GM18907 (cell line): ENCODE results near the gene AHNAK2.

Experiments
- ATAC-seq: cut with Tn5 transposase; IDR thresholded peaks from one replicate; pipeline ENCODE4 v1.9.1; 2021; ENCODE audit warnings: mild to moderate bottlenecking, moderate library complexity; ENCODE audit not compliant: unreplicated experiment

The AHNAK2 gene

DNA sequence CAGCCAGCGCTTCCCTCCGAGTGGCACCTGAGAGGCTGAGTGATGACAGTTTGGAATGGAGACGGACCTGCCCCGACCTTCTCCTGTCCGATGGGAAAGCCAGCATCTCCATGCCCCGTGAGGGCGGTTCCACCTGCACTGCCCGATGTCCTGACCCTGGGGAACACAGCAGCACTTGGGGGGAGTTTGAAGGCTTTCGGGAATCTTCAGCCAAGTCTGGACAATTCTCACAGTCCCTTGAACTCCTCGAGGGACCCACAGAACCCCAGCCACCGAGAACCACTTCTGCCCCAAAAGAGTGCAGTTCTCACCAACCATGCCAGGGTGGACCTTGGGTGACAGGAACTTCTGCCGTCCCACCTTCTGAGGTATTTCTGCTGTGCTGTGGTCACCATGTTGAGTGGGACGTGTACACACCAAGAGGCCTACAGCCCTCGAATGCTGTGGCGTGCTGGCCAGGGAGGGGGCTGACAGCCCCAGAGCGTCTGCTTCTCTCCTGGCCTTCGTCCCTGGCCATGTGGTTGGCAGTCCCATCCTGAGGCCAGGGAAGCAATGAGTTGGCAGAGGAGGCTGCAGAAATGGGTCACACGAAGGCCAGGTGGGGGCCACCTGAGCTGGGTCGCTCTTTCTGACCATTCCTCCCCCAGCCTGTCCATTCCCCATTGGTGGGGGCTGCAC is 8.5 kb upstream of the AHNAK2 start:
- no peak for ATAC-seq

DNA sequence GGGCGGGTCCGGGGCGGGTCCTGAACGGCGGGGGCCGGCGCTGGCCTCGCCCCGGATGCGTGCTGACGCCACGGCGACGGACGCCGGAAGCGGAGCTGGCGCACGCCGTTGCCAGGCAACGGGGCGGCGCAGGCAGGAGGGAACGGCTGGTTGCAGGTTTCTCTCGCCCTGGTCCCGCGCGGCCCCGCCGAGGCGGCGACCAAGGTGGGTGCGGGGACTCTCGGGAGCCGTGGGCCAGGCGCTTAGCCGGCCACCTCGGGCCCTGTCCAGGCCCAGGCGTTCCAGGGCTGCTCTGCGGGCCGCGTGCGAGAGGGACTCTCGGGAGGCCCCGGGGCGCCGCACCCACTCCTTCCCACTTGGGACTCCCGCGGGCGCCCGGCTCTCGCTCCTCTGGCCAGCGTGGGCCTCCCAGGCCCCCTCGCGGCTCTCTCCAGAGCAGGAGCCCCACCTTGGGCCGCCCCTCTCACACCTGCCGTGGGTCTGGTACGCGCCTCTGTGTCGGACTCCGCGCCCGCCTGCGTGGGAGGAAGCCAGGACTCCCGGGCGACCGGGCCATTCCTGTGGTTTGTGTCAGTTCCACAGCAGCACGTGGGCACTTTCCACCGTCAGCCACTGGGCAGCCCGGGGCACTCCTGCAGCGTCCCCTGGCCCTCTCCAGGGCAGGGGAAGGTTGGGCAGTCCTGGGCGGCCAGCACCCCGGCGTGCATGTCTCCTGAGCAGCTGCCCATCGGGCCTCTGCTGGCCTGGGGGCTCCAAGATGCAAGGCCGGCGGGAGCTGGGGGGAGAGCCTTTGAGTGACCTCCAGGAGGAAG is 7.7 kb upstream of the AHNAK2 start, which contains the start of gene CLBA1:
Gene CLBA1, plus strand, starts transcription at position 114 of the 812 bp plus-strand sequence. Its CDS starts 644 bp downstream, at position 758.
- ATAC-seq = peak; percentile 84

DNA sequence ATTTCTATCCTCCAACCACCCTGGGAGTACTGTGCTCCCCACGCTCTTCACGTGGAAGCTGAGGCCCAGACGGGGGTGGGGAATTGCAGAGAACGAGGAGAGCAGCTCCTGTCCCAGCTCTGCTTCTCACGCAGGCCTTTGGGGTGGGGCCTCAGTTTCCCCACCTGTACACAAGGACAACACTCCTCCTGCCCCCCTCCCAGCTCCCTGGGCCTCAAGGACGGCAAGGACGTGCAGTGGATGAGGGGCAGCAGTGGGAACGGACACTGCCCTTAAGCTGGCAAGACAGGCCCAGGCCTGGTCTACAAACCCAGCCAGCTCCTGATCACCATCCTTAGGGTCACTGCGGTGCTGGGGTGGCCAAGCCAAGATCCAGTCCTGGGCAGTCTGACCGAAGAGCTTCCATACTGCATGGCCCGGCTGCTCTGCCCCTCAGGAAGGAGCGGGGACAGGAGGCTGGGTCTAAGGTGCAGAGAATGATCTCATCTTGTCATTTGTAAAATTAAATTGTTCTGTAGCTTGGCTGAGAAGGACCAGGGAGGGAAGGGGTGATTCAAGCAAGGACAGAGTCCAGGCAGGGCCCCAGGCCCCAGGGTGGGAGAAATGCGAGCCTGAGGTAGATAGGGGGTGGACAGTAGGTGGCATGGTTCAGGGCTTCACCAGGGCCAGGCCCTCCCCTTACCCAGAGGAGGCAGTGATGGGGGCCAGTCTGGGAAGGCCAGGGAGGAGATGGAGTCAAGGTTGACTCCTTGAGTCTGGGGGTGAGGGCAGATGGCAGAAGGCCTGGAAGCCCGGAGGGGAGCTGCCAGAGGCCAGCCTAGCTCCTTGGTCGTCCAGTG is 6.1 kb upstream of the AHNAK2 start:
- no peak for ATAC-seq

DNA sequence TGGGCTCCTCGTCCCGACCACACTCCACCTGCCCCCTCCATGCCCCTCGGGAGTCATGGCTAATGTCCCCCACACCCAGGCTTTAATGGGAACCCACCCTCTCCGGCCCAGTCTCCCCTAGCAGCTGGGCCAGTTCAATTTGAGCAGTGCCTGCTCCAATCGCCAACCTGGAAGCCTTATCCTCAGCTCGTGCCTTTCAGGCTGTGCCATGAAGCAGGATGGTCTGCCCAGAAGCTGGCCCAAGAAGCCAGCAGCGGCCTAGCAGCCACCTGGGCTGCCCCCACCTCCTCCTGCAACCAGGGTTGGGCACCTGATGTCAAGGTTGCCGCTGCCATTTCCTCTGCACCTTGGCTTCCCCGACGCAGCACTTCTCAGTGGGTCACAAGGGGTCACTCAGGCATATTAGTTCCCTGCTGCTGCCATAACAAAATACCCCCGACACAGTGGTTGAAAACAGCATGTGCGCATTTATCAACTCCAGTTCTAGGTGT is 5.1 kb upstream of the AHNAK2 start:
- no peak for ATAC-seq

DNA sequence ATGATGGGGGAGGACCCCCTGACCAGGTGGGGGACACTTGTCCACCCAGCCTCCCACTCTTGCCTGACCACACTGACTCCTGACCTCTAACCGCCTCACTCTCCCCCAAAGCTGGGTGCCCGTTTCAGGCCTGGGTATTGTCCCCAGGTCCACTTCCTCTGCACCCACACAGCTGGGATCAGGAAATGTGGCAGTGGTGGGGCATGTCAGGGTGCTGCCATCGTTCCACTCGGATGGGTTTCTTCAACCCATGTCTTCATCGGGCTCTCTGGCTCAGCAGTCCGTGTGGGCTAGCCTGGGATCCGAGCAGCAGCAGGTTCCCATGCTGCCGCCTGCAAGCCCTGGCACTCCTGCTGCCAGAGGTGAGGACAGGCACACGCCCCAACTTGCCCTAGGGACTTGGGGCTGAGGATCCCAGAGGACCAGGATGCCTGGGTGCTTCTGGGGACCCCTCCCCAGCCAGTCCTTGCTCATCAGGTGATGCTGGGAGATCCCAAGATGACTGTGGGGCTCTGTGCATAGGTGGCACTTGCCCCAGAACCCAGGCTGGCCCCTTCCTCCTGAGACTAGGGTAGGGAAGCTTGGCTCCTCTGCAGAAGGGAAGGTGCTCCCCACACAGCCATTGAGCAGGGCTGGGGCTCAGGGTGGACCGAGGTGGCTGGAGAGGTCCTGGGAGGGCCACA is 4.5 kb upstream of the AHNAK2 start:
- ATAC-seq = no peak

DNA sequence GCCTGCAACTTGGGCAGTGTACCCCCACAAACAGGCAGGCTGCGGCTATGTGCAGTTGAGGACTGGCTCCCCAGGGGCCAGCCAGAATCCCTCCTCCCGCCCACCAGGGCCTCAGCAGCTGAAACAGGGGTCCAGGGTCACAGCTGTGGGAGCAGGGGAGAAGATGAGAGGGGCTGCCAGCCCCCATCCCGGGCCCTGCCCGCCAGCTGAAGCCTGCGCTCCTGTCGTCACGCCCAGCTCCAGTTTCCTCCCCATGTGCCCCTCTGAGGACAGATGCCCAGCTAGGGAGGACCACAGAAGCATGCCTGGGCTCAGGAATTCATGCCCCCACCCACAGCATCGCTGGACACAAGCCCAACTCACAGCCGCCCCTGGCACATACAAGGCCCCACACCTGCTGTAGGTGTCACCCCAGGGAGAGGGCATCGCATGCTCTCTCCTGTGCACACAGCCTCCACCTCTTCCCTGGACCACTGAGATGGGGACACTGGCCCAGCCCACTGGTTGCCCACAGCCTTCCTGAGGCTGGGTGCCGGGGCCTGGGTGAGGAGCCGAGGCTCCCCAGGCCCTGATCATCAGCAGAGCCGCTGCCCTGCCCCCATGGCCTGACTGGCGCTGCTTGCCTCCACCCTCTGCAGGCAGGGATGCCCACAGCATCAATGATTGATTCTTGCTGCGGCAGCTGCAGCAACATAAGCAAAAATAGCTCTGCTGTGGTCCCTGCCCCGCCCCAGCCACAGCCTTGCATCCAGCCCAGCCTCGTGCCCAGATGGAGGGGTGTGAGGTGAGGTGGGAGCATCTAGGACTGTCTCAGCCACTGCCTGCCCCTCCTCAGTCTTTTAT is 3.7 kb upstream of the AHNAK2 start:
- no peak for ATAC-seq

DNA sequence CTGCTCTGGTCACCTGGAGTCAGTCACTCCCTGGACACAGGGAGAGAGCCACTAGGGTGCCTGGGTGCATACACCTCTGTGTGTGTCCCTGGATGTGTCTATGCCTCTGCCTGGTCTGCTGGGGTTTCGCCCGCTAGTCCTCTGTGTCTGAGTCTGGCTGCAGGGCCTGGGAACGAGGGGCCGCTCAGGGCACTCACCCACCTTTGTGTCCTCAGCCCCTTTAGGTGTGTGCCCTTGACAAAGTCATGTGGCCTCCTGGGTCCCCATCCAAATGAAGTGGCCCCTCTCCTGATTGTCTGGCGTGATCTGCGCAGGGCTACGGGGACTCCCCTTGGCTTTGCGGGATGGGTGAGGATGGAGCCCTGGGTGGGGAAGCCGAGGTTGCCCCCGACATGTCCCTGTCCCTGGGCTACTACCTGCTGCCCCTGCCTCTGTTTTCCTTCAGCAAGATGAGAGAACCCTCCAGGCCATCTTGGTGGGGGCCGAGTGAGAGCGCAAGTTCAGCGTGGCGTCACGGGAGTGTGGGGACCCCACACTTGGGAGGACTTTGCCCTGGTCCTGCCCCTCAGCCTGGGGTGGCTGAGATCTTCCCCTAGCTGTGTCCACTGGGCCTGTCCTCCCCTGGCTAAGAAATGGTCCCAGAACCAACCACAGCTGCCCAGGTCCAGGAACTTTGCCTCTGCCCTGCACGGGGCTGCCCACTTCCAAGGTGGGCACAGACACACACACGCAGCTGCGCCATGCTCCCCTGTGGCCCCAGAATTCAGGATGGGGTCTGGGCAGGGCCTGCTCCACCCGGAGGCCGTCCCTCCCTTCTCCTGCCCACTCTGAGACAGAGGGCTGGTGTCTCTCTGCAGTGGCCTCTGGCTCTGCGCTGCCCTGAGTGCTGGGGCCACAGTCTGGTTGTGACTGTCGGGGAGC is 2.7 kb upstream of the AHNAK2 start:
- ATAC-seq = no peak

DNA sequence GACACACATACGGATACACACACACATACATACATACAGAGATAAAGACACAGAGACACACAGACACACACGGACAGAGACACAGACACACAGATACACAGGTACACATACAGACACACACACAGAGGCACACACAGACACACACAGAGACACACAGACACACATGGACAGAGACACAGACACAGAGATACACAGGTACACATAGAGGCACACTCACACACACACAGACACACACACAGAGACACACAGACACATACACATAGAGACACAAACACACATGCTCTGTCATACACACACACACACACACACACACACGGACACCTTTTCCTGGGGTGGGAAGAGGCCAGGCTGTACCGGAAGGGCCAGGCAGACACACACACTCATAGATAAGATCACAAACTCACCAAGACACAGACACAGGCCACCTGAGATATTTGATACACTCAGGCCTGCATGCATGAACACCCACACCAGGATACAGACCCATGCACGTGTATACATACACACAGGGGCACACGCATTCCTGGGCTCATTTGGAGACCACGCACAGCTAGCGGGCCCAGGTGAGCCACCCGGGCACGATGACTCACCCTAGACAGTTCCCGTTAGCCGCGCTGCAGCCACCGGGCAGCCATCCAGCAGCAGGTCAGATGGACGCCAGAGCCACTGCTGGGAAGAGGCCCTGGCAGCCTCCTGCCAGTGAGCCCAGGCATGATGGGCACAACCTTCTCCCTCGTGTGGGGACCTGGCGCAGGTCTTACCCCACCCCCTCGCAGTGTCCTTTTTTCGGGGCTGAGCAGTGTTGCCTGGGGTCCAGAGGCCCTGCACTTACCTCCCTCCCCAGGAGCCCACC is 1.8 kb upstream of the AHNAK2 start:
- ATAC-seq = no peak

DNA sequence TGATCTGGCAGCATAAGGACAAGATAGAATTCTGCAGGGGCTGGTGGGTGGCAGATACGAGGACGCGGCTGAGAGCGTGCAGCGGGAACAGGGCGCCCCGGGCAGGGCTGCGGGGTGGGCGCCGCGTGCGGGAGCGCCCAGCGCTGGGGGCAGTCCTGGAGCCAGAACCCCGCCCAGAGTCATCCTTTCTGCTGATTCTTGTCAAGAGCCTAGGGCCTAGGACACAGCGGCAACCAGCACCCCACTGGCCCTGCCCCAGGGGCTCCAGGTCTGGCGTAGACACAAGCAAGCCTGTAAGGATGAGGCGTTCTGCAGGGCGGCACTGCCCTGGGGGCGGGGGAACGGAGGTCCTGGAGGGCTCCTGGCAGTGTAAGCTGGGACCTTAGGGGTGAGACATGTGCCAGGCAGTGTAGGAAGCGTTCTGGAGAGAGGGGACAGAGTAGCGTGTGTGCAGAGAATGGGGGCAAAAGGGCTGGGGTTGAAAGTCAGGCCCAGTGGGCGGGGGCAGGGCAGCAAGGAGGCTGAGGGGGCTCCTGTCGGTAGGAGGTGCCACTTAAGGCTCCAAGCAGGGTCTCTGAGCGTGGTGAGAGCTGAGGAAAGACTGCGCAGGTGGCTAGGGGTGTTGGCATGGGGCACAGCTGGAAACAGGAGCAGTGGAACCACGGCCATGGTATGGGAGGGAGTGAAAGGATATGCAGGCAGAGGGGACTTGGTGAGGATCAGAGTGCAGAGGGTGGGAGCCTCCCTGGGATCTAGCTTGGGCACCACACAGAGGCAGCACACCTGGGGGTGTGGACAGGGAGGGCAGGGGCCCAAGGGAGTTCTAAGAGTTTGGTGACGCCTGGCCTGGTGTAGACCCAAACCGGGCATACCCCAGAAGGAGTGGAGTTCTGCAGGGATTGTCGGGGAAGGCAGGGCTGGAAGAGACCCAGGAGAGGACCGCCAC is 845 bp upstream of the AHNAK2 start:
- no peak for ATAC-seq

DNA sequence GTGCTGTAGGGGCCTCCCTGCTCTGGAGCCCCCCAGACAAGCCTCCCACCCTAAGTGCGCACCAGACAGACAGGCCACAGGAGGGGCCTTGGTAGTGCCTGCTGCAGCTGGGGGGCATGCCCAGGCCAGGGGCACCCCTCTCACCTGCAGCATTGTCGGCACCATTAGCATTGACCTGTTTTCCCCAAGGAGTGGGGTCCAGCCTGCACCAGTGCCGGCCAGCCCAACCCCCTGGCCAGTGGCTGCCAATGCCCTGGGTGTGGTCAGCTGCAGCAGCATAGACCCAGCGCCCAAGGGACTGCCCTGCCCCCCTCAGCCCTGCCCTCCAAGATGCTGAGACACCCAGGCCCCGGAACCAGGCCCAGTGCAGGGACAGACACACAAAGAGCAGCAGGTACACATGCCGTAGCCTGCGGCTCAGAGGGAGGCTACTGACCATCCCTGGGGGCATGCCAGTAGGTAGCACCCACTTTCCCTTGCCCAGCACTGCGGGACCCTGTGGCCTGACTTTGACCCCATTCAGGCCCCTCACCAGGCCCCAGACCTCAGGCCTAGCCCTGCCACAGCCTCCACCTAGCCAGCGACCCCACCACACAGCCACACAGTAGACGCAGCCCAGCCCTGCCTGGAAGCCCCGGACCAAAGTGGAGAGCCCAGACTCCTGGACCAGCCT is 1.0 kb downstream of the AHNAK2 start:
- ATAC-seq = no peak

DNA sequence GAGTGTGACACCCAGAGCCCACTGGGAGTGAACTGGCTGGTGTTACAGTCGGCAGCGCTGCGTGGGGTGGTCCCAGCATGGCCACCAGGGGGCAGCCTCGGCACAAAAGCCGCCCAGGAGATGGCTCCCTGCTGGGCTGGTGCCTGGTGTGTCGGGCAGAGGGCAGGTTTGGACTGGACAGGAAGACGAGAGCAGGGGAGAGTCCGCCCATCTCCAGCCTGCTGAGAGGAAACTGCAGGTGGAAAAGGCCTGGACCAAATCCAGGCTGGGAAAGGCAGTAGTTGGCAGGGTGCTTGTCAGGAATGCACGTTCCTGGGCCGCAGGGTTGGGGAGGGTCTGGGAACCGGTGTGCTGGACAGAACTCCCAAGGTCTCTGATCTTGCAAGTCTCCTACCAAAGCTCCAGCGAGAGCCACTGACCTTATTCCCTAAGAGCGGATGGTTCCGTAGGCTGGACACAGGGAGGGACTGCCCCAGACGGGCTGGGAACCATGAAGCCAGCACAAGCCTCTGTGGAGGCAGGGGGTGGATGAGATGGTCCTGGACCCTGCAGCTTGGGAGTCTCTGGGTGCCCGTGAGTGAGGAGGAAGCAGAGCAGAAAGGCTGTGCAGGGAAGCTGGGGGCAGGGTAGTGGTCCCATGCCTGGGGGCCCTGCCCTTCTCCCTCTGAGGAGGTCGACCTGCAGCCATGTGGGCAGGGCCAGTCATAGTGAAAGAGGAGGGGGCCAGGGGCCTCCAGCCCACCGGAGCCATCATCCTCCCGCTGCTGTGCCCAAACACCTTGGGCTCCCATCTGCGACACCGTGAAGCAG is 1.8 kb downstream of the AHNAK2 start:
- no peak for ATAC-seq

DNA sequence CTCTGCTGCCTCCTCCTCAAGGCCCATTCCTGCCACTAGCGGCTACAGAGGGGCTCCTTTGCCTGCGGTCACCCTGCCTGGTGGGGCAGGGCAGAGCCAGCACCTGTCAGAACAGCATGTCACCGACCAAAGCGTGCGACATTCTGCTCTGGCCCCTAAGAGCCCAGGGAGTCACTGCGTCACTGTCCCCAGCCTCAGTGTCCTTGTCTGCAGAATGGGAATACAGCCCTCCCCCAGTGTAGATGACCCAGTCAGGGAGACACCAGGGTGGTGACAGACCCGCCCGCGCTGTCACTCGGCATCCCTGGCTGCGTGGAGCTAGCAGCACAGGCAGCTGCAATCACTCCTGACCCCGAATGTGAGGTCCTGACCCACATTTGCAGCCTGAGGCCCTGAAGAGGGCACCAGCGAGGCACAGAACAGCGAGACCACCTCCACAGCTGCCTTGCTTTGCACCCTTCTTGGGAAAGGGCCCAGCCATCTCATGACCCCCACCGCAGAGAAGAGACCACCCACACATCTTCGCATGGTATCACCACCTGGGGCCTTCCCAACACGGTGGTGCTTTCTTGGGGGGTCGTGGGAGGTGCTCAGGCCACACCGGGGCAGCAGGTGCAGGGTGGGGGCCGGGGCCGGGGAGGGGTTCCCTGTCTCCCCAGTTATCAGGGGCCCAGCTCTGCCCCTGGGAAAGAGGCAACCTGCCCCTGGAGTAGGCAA is 2.5 kb downstream of the AHNAK2 start:
- no peak for ATAC-seq

DNA sequence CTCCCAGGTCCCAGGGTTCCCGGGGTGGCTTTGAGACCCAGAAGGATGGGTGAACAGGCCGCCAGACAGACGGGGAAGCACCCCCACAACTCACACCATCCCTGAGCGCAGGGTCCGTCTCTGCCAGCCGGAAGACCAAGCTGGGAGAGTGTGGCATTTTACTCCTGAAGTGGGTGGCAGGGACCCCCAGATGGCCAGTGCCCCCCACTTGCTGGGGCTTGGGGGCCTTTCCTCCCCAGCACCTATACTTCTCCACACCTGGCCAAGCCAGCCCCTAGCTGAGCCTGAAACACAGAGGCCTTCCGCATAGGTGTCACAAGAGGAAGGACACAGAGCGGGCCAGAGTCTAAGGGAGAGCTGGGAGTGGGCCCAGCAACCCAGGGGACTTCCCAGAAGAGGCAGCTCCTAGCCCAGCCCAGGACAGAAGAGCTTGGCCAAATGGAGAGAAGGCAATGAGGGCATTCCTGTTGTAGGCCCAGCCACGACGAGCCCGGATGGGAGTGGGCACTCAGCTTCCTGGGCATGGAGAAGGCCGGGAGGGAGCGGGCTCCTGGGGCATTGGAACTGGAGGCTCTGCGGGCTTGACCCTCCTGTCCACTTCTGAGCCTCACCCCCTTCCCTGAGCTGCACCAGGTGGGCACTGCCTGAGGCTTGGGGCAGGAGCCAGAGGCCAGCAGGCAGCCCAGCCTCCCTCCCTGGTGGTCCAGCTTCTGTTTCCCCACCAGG is 3.3 kb downstream of the AHNAK2 start:
- no peak for ATAC-seq

DNA sequence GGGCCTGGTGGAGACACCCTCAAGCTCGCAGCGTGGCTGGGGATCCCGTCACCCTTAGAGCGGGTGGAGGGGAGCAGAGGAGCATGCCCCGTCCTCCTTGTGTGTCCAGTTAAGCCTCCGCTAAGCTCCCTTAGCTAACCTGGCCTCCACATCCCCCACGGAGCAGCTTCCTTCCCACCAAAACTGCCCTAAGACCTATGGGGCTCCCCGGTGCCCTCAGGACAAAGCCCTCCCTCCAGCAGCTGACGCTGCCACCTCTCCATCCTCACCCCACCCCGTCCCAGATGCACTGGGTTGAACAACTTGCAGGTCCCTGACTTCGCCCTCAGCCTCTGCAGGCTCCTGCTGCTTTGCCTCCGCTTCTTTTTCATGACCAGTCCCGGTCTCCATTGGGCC is 4.0 kb downstream of the AHNAK2 start:
- no peak for ATAC-seq
